ENCODE measurements around the gene BRIX1.

- TF ChIP-seq, protein P1, sequence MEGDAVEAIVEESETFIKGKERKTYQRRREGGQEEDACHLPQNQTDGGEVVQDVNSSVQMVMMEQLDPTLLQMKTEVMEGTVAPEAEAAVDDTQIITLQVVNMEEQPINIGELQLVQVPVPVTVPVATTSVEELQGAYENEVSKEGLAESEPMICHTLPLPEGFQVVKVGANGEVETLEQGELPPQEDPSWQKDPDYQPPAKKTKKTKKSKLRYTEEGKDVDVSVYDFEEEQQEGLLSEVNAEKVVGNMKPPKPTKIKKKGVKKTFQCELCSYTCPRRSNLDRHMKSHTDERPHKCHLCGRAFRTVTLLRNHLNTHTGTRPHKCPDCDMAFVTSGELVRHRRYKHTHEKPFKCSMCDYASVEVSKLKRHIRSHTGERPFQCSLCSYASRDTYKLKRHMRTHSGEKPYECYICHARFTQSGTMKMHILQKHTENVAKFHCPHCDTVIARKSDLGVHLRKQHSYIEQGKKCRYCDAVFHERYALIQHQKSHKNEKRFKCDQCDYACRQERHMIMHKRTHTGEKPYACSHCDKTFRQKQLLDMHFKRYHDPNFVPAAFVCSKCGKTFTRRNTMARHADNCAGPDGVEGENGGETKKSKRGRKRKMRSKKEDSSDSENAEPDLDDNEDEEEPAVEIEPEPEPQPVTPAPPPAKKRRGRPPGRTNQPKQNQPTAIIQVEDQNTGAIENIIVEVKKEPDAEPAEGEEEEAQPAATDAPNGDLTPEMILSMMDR (IDR thresholded peaks at IDR 0.05; ENCODE audit: low read depth, low read length), result no peak
- no peak for TF ChIP-seq EZH2phosphoT487 (IDR thresholded peaks at IDR 0.05; ENCODE audit: low read depth)
Observed at GRCh38 chr5:34892414-34892813, 23.1 kb upstream of the BRIX1 start.
